Effector memory CD8-positive, alpha-beta T cell (primary cell): Measurements from ENCODE around the gene CFAP20DC.

ENCODE experiments used
- ATAC-seq: fragments of 150-1000 bp; cut with Tn5 transposase; replicated peaks from 2 replicates; pipeline ENCODE4 v1.10.0; 2021; ENCODE audit warnings: mild to moderate bottlenecking, moderate library complexity
- DNase-seq, 3 experiments: peaks; one replicate each; pipeline ENCODE4 v3.0.0; 2021
- H3K27ac Mint-ChIP-seq, 2 donors: one replicate each; pipeline ENCODE4 v1.8.0; 2022; ENCODE audit warnings: mild to moderate bottlenecking in 2 of 2, mixed read lengths in 2 of 2, moderate library complexity in 2 of 2
- H3K27me3 Mint-ChIP-seq, 2 donors: one replicate each; pipeline ENCODE4 v1.8.0; 2022; ENCODE audit warnings: mixed read lengths in 2 of 2
- H3K36me3 Mint-ChIP-seq: one replicate; pipeline ENCODE4 v1.8.0; 2022; ENCODE audit warnings: mild to moderate bottlenecking, moderate library complexity, mixed read lengths; ENCODE audit not compliant: insufficient read depth
- H3K4me1 Mint-ChIP-seq, 2 donors: one replicate each; pipeline ENCODE4 v1.8.0; 2022; ENCODE audit warnings: low read depth in 2 of 2, mixed read lengths in 2 of 2
- H3K4me3 Mint-ChIP-seq, 2 donors: one replicate each; pipeline ENCODE4 v1.8.0; 2022; ENCODE audit warnings: mild to moderate bottlenecking in 2 of 2, mixed read lengths in 2 of 2, moderate library complexity in 2 of 2
- H3K9me3 Mint-ChIP-seq, 2 donors: one replicate each; pipeline ENCODE4 v1.8.0; 2022; ENCODE audit warnings: mixed read lengths in 2 of 2

CFAP20DC gene

GRCh38 chr3:59006634-59007517 lies 42.9 kb downstream of the CFAP20DC start:
- Mint-ChIP-seq H3K27me3 (peaks cover 6 to 9% of the 10 kb centered on the region in 2 donors), H3K27ac (no peak overlapping the region), H3K4me1 (no peaks in the 10 kb centered on the region), H3K4me3 (no peak overlapping the region), H3K36me3 (no peaks in the 10 kb centered on the region), H3K9me3 (peaks cover 0 to 7% of the 10 kb centered on the region in 2 donors)
- ATAC-seq = no peak
- no peak for DNase-seq

DNA sequence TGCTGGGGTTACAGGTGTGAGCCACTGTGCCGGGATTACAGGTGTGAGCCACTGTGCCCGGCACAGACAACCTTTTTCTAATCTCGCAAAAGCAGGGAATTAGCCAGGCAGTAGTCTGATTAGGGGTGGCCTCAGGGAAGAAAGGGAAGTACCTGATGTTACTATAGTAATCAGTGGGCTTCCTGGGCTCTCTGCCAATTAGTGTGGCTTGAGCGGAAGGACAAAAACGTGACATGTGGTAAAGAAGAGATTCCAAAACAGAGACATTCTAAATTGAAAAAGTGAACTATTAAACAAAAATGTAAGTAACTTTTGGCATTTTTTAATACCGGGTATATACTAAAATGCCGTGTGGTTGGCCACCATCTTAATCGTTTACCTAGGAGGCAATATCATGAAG lies 48.1 kb downstream of the CFAP20DC start:
- H3K27me3 Mint-ChIP-seq = peaks cover 6 to 14% of the 10 kb centered on the region in 2 donors
- no peak overlapping the region for H3K27ac Mint-ChIP-seq
- peaks cover 0 to 7% of the 10 kb centered on the region in 2 donors for H3K9me3 Mint-ChIP-seq
- H3K4me1 Mint-ChIP-seq = no peaks in the 10 kb centered on the region
- no peak overlapping the region for H3K4me3 Mint-ChIP-seq
- no peak for ATAC-seq
- no peaks in the 10 kb centered on the region for H3K36me3 Mint-ChIP-seq
- DNase-seq = no peak

DNA sequence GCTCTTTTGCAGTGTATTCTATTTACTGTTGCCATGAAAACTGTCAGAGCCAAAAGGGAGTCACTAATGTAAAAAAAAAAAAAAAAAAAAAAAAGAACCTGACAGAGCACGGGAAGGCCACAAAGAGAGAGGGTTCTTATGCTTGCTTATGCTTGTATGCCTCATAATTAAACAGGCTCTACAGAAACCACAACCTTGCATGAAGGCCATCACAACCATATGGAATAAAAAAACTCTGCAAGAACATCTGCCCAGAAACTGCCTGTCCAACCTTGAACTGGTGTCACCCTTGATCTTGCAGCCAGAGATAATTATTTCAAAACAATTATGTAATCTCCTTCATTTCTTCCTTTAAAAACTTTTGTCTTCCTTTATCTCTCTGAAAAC lies 50.1 kb downstream of the CFAP20DC start:
- Mint-ChIP-seq H3K4me1 (no peaks in the 10 kb centered on the region), H3K27ac (no peak overlapping the region), H3K36me3 (no peaks in the 10 kb centered on the region), H3K4me3 (no peak overlapping the region), H3K27me3 (peaks cover 0 to 6% of the 10 kb centered on the region in 2 donors), H3K9me3 (no peaks in the 10 kb centered on the region)
- ATAC-seq = no peak
- no peak for DNase-seq

GRCh38 chr3:58999134-58999773 lies 50.6 kb downstream of the CFAP20DC start:
- Mint-ChIP-seq H3K27ac (no peak overlapping the region), H3K9me3 (no peaks in the 10 kb centered on the region), H3K4me3 (no peak overlapping the region), H3K27me3 (peaks cover 0 to 6% of the 10 kb centered on the region in 2 donors), H3K4me1 (no peaks in the 10 kb centered on the region), H3K36me3 (no peaks in the 10 kb centered on the region)
- no peak for DNase-seq
- ATAC-seq = no peak

GRCh38 chr3:58998476-58999117 lies 51.2 kb downstream of the CFAP20DC start:
- Mint-ChIP-seq H3K36me3 (no peaks in the 10 kb centered on the region), H3K4me3 (no peak overlapping the region), H3K27ac (no peak overlapping the region), H3K4me1 (no peaks in the 10 kb centered on the region), H3K9me3 (no peaks in the 10 kb centered on the region), H3K27me3 (peaks cover 0 to 7% of the 10 kb centered on the region in 2 donors)
- ATAC-seq = no peak
- DNase-seq = no peak

GRCh38 chr3:58996730-58997129 lies 53.1 kb downstream of the CFAP20DC start:
- DNase-seq (no peak), ATAC-seq (no peak)
- H3K4me1 Mint-ChIP-seq = no peaks in the 10 kb centered on the region
- peaks cover 0 to 12% of the 10 kb centered on the region in 2 donors for H3K27me3 Mint-ChIP-seq
- no peaks in the 10 kb centered on the region for H3K36me3 Mint-ChIP-seq
- no peak overlapping the region for H3K4me3 Mint-ChIP-seq
- H3K9me3 Mint-ChIP-seq = no peaks in the 10 kb centered on the region
- no peak overlapping the region for H3K27ac Mint-ChIP-seq

DNA sequence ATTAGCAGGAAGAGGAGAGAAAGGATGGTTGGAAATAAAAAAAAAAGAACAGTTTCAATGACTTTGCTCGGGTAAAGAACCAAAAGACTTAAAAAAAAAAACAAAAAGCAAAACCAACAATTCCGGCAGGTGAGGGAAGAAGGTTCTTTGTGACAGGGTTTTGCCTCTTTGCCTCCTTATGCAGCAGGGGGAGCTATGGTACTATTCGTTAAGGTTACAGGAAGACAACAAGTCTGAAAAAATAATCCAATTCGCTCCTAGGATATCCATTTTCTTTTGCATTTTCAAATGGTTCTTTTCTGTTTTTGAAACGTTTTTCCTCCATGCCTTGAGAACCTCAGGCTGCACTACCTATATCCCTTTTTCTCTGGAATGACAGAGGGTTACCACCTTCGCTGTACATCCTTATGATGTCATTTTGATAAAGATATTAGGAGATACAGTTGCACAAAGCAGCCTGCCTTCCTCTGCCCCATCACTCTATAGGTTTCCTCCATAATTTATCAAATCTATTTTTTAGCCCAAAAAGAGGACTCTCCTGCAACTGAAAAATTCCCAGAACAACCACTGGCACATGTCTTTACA lies 55.0 kb downstream of the CFAP20DC start:
- ATAC-seq = no peak
- H3K36me3 Mint-ChIP-seq = no peaks in the 10 kb centered on the region
- no peaks in the 10 kb centered on the region for H3K4me1 Mint-ChIP-seq
- no peaks in the 10 kb centered on the region for H3K9me3 Mint-ChIP-seq
- DNase-seq = no peak
- H3K4me3 Mint-ChIP-seq = no peak overlapping the region
- H3K27ac Mint-ChIP-seq = no peak overlapping the region
- H3K27me3 Mint-ChIP-seq = peaks cover 0 to 6% of the 10 kb centered on the region in 2 donors

GRCh38 chr3:58993547-58993946 lies 56.3 kb downstream of the CFAP20DC start:
- no peaks in the 10 kb centered on the region for H3K36me3 Mint-ChIP-seq
- ATAC-seq = no peak
- no peak overlapping the region for H3K4me3 Mint-ChIP-seq
- no peak for DNase-seq
- H3K4me1 Mint-ChIP-seq = no peaks in the 10 kb centered on the region
- peaks cover 0 to 6% of the 10 kb centered on the region in 2 donors for H3K27me3 Mint-ChIP-seq
- no peak overlapping the region for H3K27ac Mint-ChIP-seq
- no peaks in the 10 kb centered on the region for H3K9me3 Mint-ChIP-seq

GRCh38 chr3:58991623-58992022 lies 58.2 kb downstream of the CFAP20DC start:
- Mint-ChIP-seq H3K4me1 (no peaks in the 10 kb centered on the region), H3K9me3 (no peaks in the 10 kb centered on the region), H3K36me3 (no peaks in the 10 kb centered on the region), H3K27me3 (peaks cover 0 to 6% of the 10 kb centered on the region in 2 donors), H3K4me3 (no peak overlapping the region), H3K27ac (no peak overlapping the region)
- DNase-seq (no peak), ATAC-seq (no peak)

DNA sequence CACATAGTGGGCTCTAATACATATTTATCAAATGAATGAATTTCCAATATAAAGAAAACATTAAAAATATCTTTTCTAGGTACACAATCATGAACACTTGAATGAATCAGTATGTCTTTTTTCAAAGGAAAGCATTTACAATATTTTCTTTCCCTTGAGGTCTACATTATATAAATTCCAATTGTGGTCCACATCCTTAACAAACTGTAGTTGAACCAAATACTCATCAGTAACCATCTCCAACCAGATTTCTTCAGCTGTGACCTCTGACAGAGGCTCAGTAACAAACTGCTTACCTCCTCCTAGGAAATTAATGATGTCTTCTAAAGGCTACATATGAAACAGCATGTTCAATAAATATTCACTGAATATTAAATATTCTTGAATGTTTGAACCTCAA lies 58.8 kb downstream of the CFAP20DC start:
- no peaks in the 10 kb centered on the region for H3K36me3 Mint-ChIP-seq
- no peaks in the 10 kb centered on the region for H3K9me3 Mint-ChIP-seq

DNA sequence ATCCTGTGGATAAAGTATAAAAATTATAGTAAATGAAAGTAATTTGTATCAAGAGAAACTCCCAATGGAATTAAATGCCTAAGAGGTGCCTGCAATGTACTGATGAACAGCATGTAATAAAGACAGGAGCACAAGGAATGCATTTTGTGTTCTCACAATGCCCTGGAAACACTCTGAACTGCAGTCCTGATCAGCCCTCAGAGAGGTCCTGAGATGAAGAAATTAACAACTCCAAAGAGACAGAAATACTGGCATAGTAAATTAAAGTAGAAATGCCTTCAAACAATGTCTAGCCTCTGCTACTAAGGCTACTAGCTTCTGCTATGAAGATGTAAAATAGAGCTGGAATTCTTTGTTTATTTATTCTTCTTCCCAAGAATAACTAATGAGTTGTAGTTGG lies 59.9 kb downstream of the CFAP20DC start:
- no peaks in the 10 kb centered on the region for H3K9me3 Mint-ChIP-seq
- no peak overlapping the region for H3K4me3 Mint-ChIP-seq
- DNase-seq = no peak
- H3K36me3 Mint-ChIP-seq = no peaks in the 10 kb centered on the region
- no peak overlapping the region for H3K27ac Mint-ChIP-seq
- H3K4me1 Mint-ChIP-seq = no peaks in the 10 kb centered on the region
- ATAC-seq = no peak
- H3K27me3 Mint-ChIP-seq = peaks cover 0 to 6% of the 10 kb centered on the region in 2 donors

More for the DNA sequence above, 58.8 kb downstream of the CFAP20DC start:
- ATAC-seq (no peak), DNase-seq (no peak)
- H3K27me3 Mint-ChIP-seq = peaks cover 0 to 6% of the 10 kb centered on the region in 2 donors
- H3K27ac Mint-ChIP-seq = no peak overlapping the region
- no peaks in the 10 kb centered on the region for H3K4me1 Mint-ChIP-seq
- H3K4me3 Mint-ChIP-seq = no peak overlapping the region

- ATAC-seq (no peak), DNase-seq (no peak)
- H3K27ac Mint-ChIP-seq = no peak overlapping the region
- H3K27me3 Mint-ChIP-seq = peaks cover 0 to 6% of the 10 kb centered on the region in 2 donors
- H3K9me3 Mint-ChIP-seq = no peaks in the 10 kb centered on the region
- H3K4me3 Mint-ChIP-seq = no peak overlapping the region
- H3K4me1 Mint-ChIP-seq = no peaks in the 10 kb centered on the region
- H3K36me3 Mint-ChIP-seq = no peaks in the 10 kb centered on the region
Observed at GRCh38 chr3:58989163-58989562, 60.7 kb downstream of the CFAP20DC start.

- no peak for ATAC-seq
- Mint-ChIP-seq H3K27me3 (no peaks in the 10 kb centered on the region), H3K4me3 (no peak overlapping the region), H3K4me1 (no peaks in the 10 kb centered on the region), H3K36me3 (no peaks in the 10 kb centered on the region), H3K27ac (no peak overlapping the region), H3K9me3 (no peaks in the 10 kb centered on the region)
- DNase-seq = no peak
Observed at GRCh38 chr3:58988041-58988440, 61.8 kb downstream of the CFAP20DC start.
